WTC11 (cell line): ENCODE measurements around the gene CCNB1. TPM values are rescaled to one million over a fixed set of nuclear protein-coding genes. Genes with fewer than 3 reads are reported as not detected.
A peak's percentile ranks its signal among the peaks of the same experiment; 100 is the strongest.
"Not testable (repeated sequence)": the region's sequence is repeated elsewhere in the genome, so short reads cannot be mapped to it uniquely, and the experiment has no call there.

Experiments used
- ATAC-seq: fragments of 200-7000 bp; cut with Tn5 transposase; 2 replicates; pipeline ENCODE4 v1.10.0; 2021; ENCODE audit warnings: mild to moderate bottlenecking, moderate library complexity
- CTCF ChIA-PET: fragments of 300-600 bp; sonication (Branson Sonifier 250); formaldehyde crosslinking; loops from one replicate; lab custom pipeline; 2021; ENCODE audit warnings: antibody characterized with exemption; lab: Charles Lee
- POLR2A ChIA-PET: fragments of 350-600 bp; sonication (Branson Sonifier 250); formaldehyde crosslinking; loops from one replicate; lab custom pipeline; 2021; ENCODE audit warnings: antibody characterized with exemption; lab: Charles Lee
- DNase-seq: peaks from one replicate; pipeline ENCODE4 v3.0.0; 2021; ENCODE audit warnings: low spot score
- H3K27ac Mint-ChIP-seq: 2 replicates; pipeline ENCODE4 v1.8.0; 2021; ENCODE audit warnings: mixed read lengths
- H3K27me3 Mint-ChIP-seq: 2 replicates; pipeline ENCODE4 v1.8.0; 2021; ENCODE audit warnings: low read depth, mild to moderate bottlenecking, moderate library complexity, mixed read lengths
- H3K36me3 Mint-ChIP-seq: 2 replicates; pipeline ENCODE4 v1.8.0; 2021; ENCODE audit warnings: mixed read lengths
- H3K4me1 Mint-ChIP-seq: 2 replicates; pipeline ENCODE4 v1.8.0; 2022; ENCODE audit warnings: mixed read lengths
- H3K4me3 Mint-ChIP-seq: 2 replicates; pipeline ENCODE4 v1.8.0; 2021; ENCODE audit warnings: mild to moderate bottlenecking, moderate library complexity, mixed read lengths
- H3K9me3 Mint-ChIP-seq: 2 replicates; pipeline ENCODE4 v1.8.0; 2021; ENCODE audit warnings: mixed read lengths
- NFYB ChIP-seq: sonication (generic); formaldehyde crosslinking; conservative IDR thresholded peaks from 2 replicates; pipeline ENCODE4 v1.8.0; 2022; ENCODE audit warnings: low read depth, missing genetic modification reagents
- SMAD4 ChIP-seq: sonication (generic); formaldehyde crosslinking; IDR thresholded peaks from 2 replicates; pipeline ENCODE4 v1.8.0; 2022; ENCODE audit warnings: mild to moderate bottlenecking, missing genetic modification reagents
- total RNA-seq: library from RNA; stranded (reverse); gene quantifications from 3 replicates; pipeline ENCODE4 v1.2.3, GENCODE V29; 2021
- TF ChIP-seq, protein P1 (sequence below): sonication (generic); formaldehyde crosslinking; IDR thresholded peaks from 2 replicates; pipeline ENCODE4 v1.8.1; 2023; ENCODE audit warnings: mild to moderate bottlenecking, missing genetic modification reagents, moderate library complexity
- TF ChIP-seq, protein P2 (sequence below): sonication (generic); formaldehyde crosslinking; IDR thresholded peaks from 2 replicates; pipeline ENCODE4 v1.8.1; 2022; ENCODE audit warnings: low read depth, missing genetic modification reagents, borderline replicate concordance
- TF ChIP-seq, protein P3 (sequence below): sonication (generic); formaldehyde crosslinking; IDR thresholded peaks from 2 replicates; pipeline ENCODE4 v1.8.0; 2022; ENCODE audit warnings: mild to moderate bottlenecking, missing genetic modification reagents
- TF ChIP-seq, protein P4 (sequence below): sonication (generic); formaldehyde crosslinking; conservative IDR thresholded peaks from 2 replicates; pipeline ENCODE4 v1.8.1; 2022; ENCODE audit warnings: mild to moderate bottlenecking, missing genetic modification reagents
- TF ChIP-seq, protein P5 (sequence below): sonication (generic); formaldehyde crosslinking; IDR thresholded peaks from 2 replicates; pipeline ENCODE4 v1.8.0; 2023; ENCODE audit warnings: missing genetic modification reagents
- TF ChIP-seq, protein P6 (sequence below): sonication (generic); formaldehyde crosslinking; IDR thresholded peaks from 2 replicates; pipeline ENCODE4 v1.8.0; 2022; ENCODE audit warnings: missing genetic modification reagents
- TF ChIP-seq, protein P7 (sequence below): sonication (generic); formaldehyde crosslinking; IDR thresholded peaks from 2 replicates; pipeline ENCODE4 v1.8.1; 2022; ENCODE audit warnings: mild to moderate bottlenecking, missing genetic modification reagents, moderate library complexity, borderline replicate concordance
- TF ChIP-seq, protein P8 (sequence below): sonication (generic); formaldehyde crosslinking; IDR thresholded peaks from 2 replicates; pipeline ENCODE4 v1.8.1; 2022; ENCODE audit warnings: missing genetic modification reagents, borderline replicate concordance

Gene CCNB1
- total RNA-seq, 1 experiment from 2014 or later: 312 TPM

DNA sequence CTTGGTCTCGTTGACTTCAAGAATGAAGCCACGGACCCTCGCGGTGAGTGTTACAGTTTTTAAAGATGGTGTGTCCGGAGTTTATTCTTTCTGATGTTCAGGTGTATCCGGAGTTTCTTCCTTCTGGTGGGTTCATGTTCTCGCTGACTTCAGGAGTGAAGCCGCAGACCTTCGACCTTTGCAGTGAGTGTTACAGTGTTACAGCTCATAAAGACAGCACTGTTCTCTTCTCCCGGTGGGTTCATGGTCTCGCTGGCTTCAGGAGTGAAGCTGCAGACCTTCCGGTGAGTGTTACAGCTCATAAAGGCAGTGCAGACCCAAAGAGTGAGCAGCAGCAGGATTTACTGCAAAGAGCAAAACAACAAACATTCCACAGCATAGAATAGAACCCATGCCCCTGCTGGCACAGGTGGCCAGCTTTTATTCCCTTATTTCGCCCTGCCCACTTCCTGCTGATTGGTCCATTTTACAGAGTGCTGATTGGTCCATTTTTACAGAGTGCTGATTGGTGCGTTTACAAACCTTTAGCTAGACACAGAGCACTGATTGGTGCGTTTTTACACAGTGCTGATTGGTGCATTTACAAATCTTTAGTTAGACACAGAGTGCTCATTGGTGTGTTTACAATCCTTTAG, 14.8 kb downstream of the CCNB1 start:
- H3K27ac Mint-ChIP-seq, H3K27me3 Mint-ChIP-seq, H3K4me3 Mint-ChIP-seq, POLR2A ChIA-PET, ATAC-seq, H3K9me3 Mint-ChIP-seq, DNase-seq, H3K4me1 Mint-ChIP-seq: not testable (repeated sequence)
- CTCF ChIA-PET: interaction anchor here (2.6 kb wide), 1 partner anchor 88 kb away, joined by 6 read pairs; the partner anchor contains the start of gene SLC30A5
- H3K36me3 Mint-ChIP-seq: peaks cover 16% of the 10 kb centered on the region
- peak; percentile 63 for TF ChIP-seq NFYB

DNA sequence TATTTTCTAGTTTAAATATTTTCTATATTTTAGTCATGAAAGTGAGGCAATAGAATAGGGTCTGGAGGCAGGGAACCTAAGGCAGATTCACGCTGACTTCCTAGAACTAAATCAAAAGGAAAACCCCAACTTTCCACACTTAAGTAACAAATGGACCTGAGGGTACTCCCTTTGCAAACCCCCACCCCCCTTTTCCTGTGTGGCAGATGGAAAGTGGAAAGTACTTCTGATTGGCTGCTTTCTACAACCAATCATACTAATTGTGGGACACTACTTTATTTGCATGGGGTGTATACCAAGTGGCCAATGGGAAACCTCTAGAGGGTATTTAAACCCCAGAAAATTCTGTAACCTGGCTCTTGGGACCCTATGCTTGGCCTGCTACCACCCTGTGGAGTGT, 17.7 kb downstream of the CCNB1 start:
- ChIA-PET POLR2A (no interaction called here), CTCF (interaction anchor here (0.7 to 1.2 kb wide), 2 partner anchors 18 to 91 kb away, joined by 3 read pairs; no protein-coding TSS in a partner anchor)
- no peak overlapping the region for H3K27ac Mint-ChIP-seq
- no peak overlapping the region for H3K4me3 Mint-ChIP-seq
- H3K27me3 Mint-ChIP-seq: no peaks in the 10 kb centered on the region; the same call in 1 of the 2 replicates
- H3K36me3 Mint-ChIP-seq: no peaks in the 10 kb centered on the region
- H3K9me3 Mint-ChIP-seq: peaks cover 10% of the 10 kb centered on the region
- peaks cover 8% of the 10 kb centered on the region for H3K4me1 Mint-ChIP-seq
- TF ChIP-seq SMAD4 (CRISPR knock-in tag): no peak
- TF ChIP-seq, protein P1, sequence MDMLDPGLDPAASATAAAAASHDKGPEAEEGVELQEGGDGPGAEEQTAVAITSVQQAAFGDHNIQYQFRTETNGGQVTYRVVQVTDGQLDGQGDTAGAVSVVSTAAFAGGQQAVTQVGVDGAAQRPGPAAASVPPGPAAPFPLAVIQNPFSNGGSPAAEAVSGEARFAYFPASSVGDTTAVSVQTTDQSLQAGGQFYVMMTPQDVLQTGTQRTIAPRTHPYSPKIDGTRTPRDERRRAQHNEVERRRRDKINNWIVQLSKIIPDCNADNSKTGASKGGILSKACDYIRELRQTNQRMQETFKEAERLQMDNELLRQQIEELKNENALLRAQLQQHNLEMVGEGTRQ: no peak
- TF ChIP-seq, protein P2, sequence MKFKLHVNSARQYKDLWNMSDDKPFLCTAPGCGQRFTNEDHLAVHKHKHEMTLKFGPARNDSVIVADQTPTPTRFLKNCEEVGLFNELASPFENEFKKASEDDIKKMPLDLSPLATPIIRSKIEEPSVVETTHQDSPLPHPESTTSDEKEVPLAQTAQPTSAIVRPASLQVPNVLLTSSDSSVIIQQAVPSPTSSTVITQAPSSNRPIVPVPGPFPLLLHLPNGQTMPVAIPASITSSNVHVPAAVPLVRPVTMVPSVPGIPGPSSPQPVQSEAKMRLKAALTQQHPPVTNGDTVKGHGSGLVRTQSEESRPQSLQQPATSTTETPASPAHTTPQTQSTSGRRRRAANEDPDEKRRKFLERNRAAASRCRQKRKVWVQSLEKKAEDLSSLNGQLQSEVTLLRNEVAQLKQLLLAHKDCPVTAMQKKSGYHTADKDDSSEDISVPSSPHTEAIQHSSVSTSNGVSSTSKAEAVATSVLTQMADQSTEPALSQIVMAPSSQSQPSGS: no peak
- TF ChIP-seq, protein P3, sequence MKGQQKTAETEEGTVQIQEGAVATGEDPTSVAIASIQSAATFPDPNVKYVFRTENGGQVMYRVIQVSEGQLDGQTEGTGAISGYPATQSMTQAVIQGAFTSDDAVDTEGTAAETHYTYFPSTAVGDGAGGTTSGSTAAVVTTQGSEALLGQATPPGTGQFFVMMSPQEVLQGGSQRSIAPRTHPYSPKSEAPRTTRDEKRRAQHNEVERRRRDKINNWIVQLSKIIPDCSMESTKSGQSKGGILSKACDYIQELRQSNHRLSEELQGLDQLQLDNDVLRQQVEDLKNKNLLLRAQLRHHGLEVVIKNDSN (CRISPR knock-in tag): no peak
- TF ChIP-seq, protein P4, sequence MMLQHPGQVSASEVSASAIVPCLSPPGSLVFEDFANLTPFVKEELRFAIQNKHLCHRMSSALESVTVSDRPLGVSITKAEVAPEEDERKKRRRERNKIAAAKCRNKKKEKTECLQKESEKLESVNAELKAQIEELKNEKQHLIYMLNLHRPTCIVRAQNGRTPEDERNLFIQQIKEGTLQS (CRISPR knock-in tag): no peak
- TF ChIP-seq, protein P5, sequence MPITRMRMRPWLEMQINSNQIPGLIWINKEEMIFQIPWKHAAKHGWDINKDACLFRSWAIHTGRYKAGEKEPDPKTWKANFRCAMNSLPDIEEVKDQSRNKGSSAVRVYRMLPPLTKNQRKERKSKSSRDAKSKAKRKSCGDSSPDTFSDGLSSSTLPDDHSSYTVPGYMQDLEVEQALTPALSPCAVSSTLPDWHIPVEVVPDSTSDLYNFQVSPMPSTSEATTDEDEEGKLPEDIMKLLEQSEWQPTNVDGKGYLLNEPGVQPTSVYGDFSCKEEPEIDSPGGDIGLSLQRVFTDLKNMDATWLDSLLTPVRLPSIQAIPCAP (CRISPR knock-in tag): no peak
- TF ChIP-seq, protein P6, sequence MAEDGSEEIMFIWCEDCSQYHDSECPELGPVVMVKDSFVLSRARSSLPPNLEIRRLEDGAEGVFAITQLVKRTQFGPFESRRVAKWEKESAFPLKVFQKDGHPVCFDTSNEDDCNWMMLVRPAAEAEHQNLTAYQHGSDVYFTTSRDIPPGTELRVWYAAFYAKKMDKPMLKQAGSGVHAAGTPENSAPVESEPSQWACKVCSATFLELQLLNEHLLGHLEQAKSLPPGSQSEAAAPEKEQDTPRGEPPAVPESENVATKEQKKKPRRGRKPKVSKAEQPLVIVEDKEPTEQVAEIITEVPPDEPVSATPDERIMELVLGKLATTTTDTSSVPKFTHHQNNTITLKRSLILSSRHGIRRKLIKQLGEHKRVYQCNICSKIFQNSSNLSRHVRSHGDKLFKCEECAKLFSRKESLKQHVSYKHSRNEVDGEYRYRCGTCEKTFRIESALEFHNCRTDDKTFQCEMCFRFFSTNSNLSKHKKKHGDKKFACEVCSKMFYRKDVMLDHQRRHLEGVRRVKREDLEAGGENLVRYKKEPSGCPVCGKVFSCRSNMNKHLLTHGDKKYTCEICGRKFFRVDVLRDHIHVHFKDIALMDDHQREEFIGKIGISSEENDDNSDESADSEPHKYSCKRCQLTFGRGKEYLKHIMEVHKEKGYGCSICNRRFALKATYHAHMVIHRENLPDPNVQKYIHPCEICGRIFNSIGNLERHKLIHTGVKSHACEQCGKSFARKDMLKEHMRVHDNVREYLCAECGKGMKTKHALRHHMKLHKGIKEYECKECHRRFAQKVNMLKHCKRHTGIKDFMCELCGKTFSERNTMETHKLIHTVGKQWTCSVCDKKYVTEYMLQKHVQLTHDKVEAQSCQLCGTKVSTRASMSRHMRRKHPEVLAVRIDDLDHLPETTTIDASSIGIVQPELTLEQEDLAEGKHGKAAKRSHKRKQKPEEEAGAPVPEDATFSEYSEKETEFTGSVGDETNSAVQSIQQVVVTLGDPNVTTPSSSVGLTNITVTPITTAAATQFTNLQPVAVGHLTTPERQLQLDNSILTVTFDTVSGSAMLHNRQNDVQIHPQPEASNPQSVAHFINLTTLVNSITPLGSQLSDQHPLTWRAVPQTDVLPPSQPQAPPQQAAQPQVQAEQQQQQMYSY (CRISPR knock-in tag): no peak
- TF ChIP-seq, protein P7, sequence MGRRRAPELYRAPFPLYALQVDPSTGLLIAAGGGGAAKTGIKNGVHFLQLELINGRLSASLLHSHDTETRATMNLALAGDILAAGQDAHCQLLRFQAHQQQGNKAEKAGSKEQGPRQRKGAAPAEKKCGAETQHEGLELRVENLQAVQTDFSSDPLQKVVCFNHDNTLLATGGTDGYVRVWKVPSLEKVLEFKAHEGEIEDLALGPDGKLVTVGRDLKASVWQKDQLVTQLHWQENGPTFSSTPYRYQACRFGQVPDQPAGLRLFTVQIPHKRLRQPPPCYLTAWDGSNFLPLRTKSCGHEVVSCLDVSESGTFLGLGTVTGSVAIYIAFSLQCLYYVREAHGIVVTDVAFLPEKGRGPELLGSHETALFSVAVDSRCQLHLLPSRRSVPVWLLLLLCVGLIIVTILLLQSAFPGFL: no peak
- TF ChIP-seq, protein P8, sequence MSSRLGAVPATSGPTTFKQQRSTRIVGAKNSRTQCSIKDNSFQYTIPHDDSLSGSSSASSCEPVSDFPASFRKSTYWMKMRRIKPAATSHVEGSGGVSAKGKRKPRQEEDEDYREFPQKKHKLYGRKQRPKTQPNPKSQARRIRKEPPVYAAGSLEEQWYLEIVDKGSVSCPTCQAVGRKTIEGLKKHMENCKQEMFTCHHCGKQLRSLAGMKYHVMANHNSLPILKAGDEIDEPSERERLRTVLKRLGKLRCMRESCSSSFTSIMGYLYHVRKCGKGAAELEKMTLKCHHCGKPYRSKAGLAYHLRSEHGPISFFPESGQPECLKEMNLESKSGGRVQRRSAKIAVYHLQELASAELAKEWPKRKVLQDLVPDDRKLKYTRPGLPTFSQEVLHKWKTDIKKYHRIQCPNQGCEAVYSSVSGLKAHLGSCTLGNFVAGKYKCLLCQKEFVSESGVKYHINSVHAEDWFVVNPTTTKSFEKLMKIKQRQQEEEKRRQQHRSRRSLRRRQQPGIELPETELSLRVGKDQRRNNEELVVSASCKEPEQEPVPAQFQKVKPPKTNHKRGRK (CRISPR knock-in tag): no peak
- DNase-seq (no peak), ATAC-seq (0 out of 2 replicates have a peak, but pooled peaks have one; percentile 5)
